Fibroblast of villous mesenchyme (primary cell): ENCODE data around the gene COX4I1. TPM values are rescaled to one million over a fixed set of nuclear protein-coding genes. Genes with fewer than 3 reads are reported as not detected.

ENCODE experiments used
- DNase-seq: peaks from one replicate; pipeline ENCODE4 v3.0.0-alpha.2; 2010; ENCODE audit warnings: low read depth
- H3K4me3 ChIP-seq: 2 replicates; pipeline ENCODE4 v1.5.1; 2011; ENCODE audit warnings: low read depth, mild to moderate bottlenecking, low read length
- CTCF ChIP-seq: IDR thresholded peaks from 2 replicates; pipeline ENCODE4 v1.5.1; 2012; ENCODE audit warnings: low read depth, mild to moderate bottlenecking, low read length; ENCODE audit not compliant: insufficient read depth
- total RNA-seq: library from RNA; depleted of rRNA; stranded (reverse); fragments of >200 nt; gene quantifications from 2 replicates; pipeline ENCODE4 v1.2.3, GENCODE V29; 2012

COX4I1 gene
- total RNA-seq, 1 donor: 258 TPM

- peak; percentile 71 for DNase-seq
- no peak overlapping the region for H3K4me3 ChIP-seq
- TF ChIP-seq CTCF: no peak
These were observed 32.0 kb upstream of the COX4I1 start for GRCh38 chr16:85767531-85767930.

GRCh38 chr16:85768199-85768598 lies 31.3 kb upstream of the COX4I1 start:
- DNase-seq: no peak
- H3K4me3 ChIP-seq: no peak overlapping the region
- TF ChIP-seq CTCF: no peak

- no peak for TF ChIP-seq CTCF
- DNase-seq: no peak
- no peak overlapping the region for H3K4me3 ChIP-seq
These were observed 28.8 kb upstream of the COX4I1 start for GRCh38 chr16:85770741-85771140.

- no peak overlapping the region for H3K4me3 ChIP-seq
- TF ChIP-seq CTCF: no peak
- no peak for DNase-seq
These were observed 26.5 kb upstream of the COX4I1 start for GRCh38 chr16:85773044-85773443.

- no peak overlapping the region for H3K4me3 ChIP-seq
- TF ChIP-seq CTCF: no peak
- DNase-seq: no peak
These were observed 25.4 kb upstream of the COX4I1 start for GRCh38 chr16:85774136-85774535.

- no peak for TF ChIP-seq CTCF
- H3K4me3 ChIP-seq: no peak overlapping the region
- no peak for DNase-seq
These were observed 24.7 kb upstream of the COX4I1 start for GRCh38 chr16:85774811-85775210.

- no peak for DNase-seq
- TF ChIP-seq CTCF: no peak
These were observed 21.7 kb upstream of the COX4I1 start for GRCh38 chr16:85777583-85778310.

More at GRCh38 chr16:85777583-85778310, 21.7 kb upstream of the COX4I1 start:
- no peak overlapping the region for H3K4me3 ChIP-seq
